ENCODE data around the gene SPG7. TPM values are rescaled to one million over a fixed set of nuclear protein-coding genes. Genes with fewer than 3 reads are reported as not detected.

The SPG7 gene
- total RNA-seq, 2 donors from 2014 or later = 72.8 to 216 TPM

DNA sequence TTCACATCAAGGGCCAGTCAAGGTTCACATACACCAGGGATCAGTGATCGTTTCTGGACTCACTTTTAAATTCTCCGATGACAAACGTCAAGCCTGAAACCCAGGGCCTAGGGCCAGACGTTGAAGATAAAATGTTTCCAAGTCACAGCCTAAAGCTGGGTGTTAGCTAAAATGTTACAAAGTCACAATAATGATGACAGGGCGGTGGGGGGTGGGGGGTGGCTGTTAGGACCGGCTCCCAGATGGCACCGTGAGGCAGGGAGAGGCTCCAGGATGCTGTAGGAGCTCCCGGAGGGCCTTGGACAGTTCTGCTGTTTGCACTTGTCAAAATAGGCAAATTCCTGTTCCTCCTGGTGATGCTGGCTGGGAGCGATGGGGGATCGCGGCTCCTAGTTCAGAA lies 35.9 kb downstream of the SPG7 start:
- H3K4me1 ChIP-seq = peaks cover 0 to 6% of the 10 kb centered on the region in 2 donors
- H3K9me3 ChIP-seq = no peaks in the 10 kb centered on the region
- DNase-seq (ENCODE audit: low spot score) = no peak
- peaks cover 48% of the 10 kb centered on the region for H3K36me3 ChIP-seq
- TF ChIP-seq CTCF (IDR thresholded peaks at IDR 0.05) = no peak
- H3K27me3 ChIP-seq = no peaks in the 10 kb centered on the region
- H3K27ac ChIP-seq = no peak overlapping the region
- no peak overlapping the region for H3K4me3 ChIP-seq

- Histone ChIP-seq H3K36me3 (peaks cover 53% of the 10 kb centered on the region), H3K27me3 (no peaks in the 10 kb centered on the region), H3K4me1 (peaks cover 0 to 6% of the 10 kb centered on the region in 2 donors), H3K4me3 (no peak overlapping the region), H3K9me3 (no peaks in the 10 kb centered on the region), H3K27ac (no peak overlapping the region)
- DNase-seq (ENCODE audit: low spot score) = no peak
- no peak for TF ChIP-seq CTCF (IDR thresholded peaks at IDR 0.05)
Measured at GRCh38 chr16:89544713-89545043, 36.5 kb downstream of the SPG7 start.

- Histone ChIP-seq H3K27me3 (no peaks in the 10 kb centered on the region), H3K4me3 (no peak overlapping the region), H3K9me3 (no peaks in the 10 kb centered on the region), H3K27ac (no peak overlapping the region), H3K36me3 (peaks cover 55% of the 10 kb centered on the region), H3K4me1 (peaks cover 0 to 5% of the 10 kb centered on the region in 2 donors)
- no peak for TF ChIP-seq CTCF (IDR thresholded peaks at IDR 0.05)
- no peak for DNase-seq (ENCODE audit: low spot score)
Measured at GRCh38 chr16:89545044-89545830, 37.0 kb downstream of the SPG7 start.

GRCh38 chr16:89545831-89546574 lies 37.8 kb downstream of the SPG7 start:
- H3K9me3 ChIP-seq = no peaks in the 10 kb centered on the region
- no peaks in the 10 kb centered on the region for H3K4me1 ChIP-seq
- TF ChIP-seq CTCF (IDR thresholded peaks at IDR 0.05) = no peak

GRCh38 chr16:89546781-89547180 lies 38.6 kb downstream of the SPG7 start:
- TF ChIP-seq CTCF (IDR thresholded peaks at IDR 0.05) = no peak
- Histone ChIP-seq H3K27me3 (no peaks in the 10 kb centered on the region), H3K9me3 (no peaks in the 10 kb centered on the region), H3K27ac (no peak overlapping the region), H3K4me3 (no peak overlapping the region), H3K36me3 (peaks cover 66% of the 10 kb centered on the region), H3K4me1 (no peaks in the 10 kb centered on the region)
- DNase-seq (ENCODE audit: low spot score) = no peak

More at GRCh38 chr16:89545831-89546574, 37.8 kb downstream of the SPG7 start:
- Histone ChIP-seq H3K36me3 (peaks cover 60% of the 10 kb centered on the region), H3K27ac (no peak overlapping the region), H3K4me3 (no peak overlapping the region), H3K27me3 (no peaks in the 10 kb centered on the region)
- DNase-seq (ENCODE audit: low spot score) = no peak

All from right atrium auricular region (tissue), 2 donors.